Sigmoid colon (tissue), 4 donors: ENCODE results near the gene THRSP.

Experiments used
- EP300 ChIP-seq, 4 donors: sonication (generic); formaldehyde crosslinking; IDR thresholded peaks; one replicate each; pipeline ENCODE4 v1.6.1; 2017; ENCODE audit warnings: antibody characterized with exemption in 4 of 4
- POLR2A ChIP-seq, 2 donors: fragments of 450-650 bp; IDR thresholded peaks; one replicate each; pipeline ENCODE4 v1.6.1; 2016; ENCODE audit warnings: antibody characterized with exemption in 2 of 2, mild to moderate bottlenecking in 2 of 2, moderate library complexity in 2 of 2
- POLR2AphosphoS5 ChIP-seq, 4 donors: sonication (generic); formaldehyde crosslinking; IDR thresholded peaks; one replicate each; pipeline ENCODE4 v1.6.1; 2017; ENCODE audit warnings: antibody characterized with exemption in 4 of 4
- TF ChIP-seq, protein P1 (sequence below), 4 experiments: fragments of 450-650 bp in 3 of 4; fragments of 200-600 bp in 1 of 4; IDR thresholded peaks; one replicate each; pipeline ENCODE4 v1.5.1; 2016 to 2019; ENCODE audit warnings: antibody characterized with exemption in 4 of 4, mild to moderate bottlenecking in 3 of 4, moderate library complexity in 2 of 4

DNA sequence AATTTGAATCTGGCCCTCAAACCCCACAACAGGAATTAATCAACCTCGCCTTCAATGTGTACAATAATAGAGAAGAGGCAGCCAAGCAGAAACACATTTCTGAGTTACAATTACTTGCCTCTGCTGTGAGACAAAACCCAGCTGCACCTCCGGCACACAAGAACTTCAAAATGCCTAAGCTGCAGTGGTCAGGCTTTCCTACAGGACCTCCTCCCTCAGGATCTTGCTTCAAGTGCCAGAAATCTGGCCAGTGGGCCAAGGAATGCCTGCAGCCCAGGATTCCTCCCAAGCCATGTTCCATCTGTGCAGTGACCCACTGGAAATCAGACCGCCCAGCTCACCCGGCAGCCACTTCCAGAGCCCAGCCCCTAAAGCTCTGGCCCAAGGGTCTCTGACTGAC is 19.4 kb downstream of the THRSP start:
- TF ChIP-seq, protein P1, sequence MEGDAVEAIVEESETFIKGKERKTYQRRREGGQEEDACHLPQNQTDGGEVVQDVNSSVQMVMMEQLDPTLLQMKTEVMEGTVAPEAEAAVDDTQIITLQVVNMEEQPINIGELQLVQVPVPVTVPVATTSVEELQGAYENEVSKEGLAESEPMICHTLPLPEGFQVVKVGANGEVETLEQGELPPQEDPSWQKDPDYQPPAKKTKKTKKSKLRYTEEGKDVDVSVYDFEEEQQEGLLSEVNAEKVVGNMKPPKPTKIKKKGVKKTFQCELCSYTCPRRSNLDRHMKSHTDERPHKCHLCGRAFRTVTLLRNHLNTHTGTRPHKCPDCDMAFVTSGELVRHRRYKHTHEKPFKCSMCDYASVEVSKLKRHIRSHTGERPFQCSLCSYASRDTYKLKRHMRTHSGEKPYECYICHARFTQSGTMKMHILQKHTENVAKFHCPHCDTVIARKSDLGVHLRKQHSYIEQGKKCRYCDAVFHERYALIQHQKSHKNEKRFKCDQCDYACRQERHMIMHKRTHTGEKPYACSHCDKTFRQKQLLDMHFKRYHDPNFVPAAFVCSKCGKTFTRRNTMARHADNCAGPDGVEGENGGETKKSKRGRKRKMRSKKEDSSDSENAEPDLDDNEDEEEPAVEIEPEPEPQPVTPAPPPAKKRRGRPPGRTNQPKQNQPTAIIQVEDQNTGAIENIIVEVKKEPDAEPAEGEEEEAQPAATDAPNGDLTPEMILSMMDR (IDR thresholded peaks at IDR 0.05) = no peak
- no peak for TF ChIP-seq POLR2A (IDR thresholded peaks at IDR 0.05)
- TF ChIP-seq POLR2AphosphoS5 (IDR thresholded peaks at IDR 0.05) = no peak
- TF ChIP-seq EP300 (IDR thresholded peaks at IDR 0.05) = no peak
